Prostate gland (tissue), 2 donors: Measurements from ENCODE around the gene RABGAP1.

Experiments
- CTCF ChIP-seq, 4 experiments: fragments of 200-600 bp in 2 of 4; fragments of 450-650 bp in 2 of 4; sonication (generic) in 2 of 4; IDR thresholded peaks; 1 replicate in 3 of 4; 2 replicates in 1 of 4; pipeline ENCODE4 v1.5.1; 2016 to 2019; ENCODE audit warnings: antibody characterized with exemption in 4 of 4, mild to moderate bottlenecking in 2 of 4, moderate library complexity in 2 of 4
- POLR2A ChIP-seq: fragments of 450-650 bp; IDR thresholded peaks from one replicate; pipeline ENCODE4 v1.6.1; 2016; ENCODE audit warnings: antibody characterized with exemption, mild to moderate bottlenecking
- POLR2AphosphoS5 ChIP-seq: sonication (generic); formaldehyde crosslinking; IDR thresholded peaks from one replicate; pipeline ENCODE4 v1.6.1; 2017; ENCODE audit warnings: antibody characterized with exemption

- TF ChIP-seq CTCF (IDR thresholded peaks at IDR 0.05) (no peak), POLR2A (no peak), POLR2AphosphoS5 (no peak)
Observed at GRCh38 chr9:123065196-123065595, 124.4 kb downstream of the RABGAP1 start.
